Measurements from ENCODE around the gene SEMA5A.

The SEMA5A gene

GRCh38 chr5:9394221-9394620 lies 151.7 kb downstream of the SEMA5A start:
- no peak for DNase-seq

GRCh38 chr5:9392625-9393024 lies 153.2 kb downstream of the SEMA5A start:
- DNase-seq, result no peak

- DNase-seq, result no peak
Measured at GRCh38 chr5:9391080-9391479, 154.8 kb downstream of the SEMA5A start.

GRCh38 chr5:9390113-9390512 lies 155.8 kb downstream of the SEMA5A start:
- no peak for DNase-seq

GRCh38 chr5:9388941-9389674 lies 156.8 kb downstream of the SEMA5A start:
- DNase-seq, result no peak

- DNase-seq, result no peak
Measured at GRCh38 chr5:9387879-9388278, 158.0 kb downstream of the SEMA5A start.

GRCh38 chr5:9386945-9387344 lies 158.9 kb downstream of the SEMA5A start:
- DNase-seq, result no peak

- DNase-seq, result no peak
Measured at GRCh38 chr5:9382522-9382921, 163.4 kb downstream of the SEMA5A start.

- no peak for DNase-seq
Measured at GRCh38 chr5:9381464-9381863, 164.4 kb downstream of the SEMA5A start.

- DNase-seq, result no peak
Measured at GRCh38 chr5:9380109-9380508, 165.8 kb downstream of the SEMA5A start.

GRCh38 chr5:9376363-9377117 lies 169.3 kb downstream of the SEMA5A start:
- DNase-seq, result no peak

- no peak for DNase-seq
Measured at GRCh38 chr5:9375756-9376155, 170.1 kb downstream of the SEMA5A start.

- DNase-seq, result no peak
Measured at GRCh38 chr5:9374025-9374424, 171.8 kb downstream of the SEMA5A start.

- no peak for DNase-seq
Measured at GRCh38 chr5:9373571-9373970, 172.3 kb downstream of the SEMA5A start.

- DNase-seq, result no peak
Measured at GRCh38 chr5:9370256-9370655, 175.6 kb downstream of the SEMA5A start.

GRCh38 chr5:9365512-9365911 lies 180.4 kb downstream of the SEMA5A start:
- DNase-seq, result no peak

GRCh38 chr5:9363449-9363848 lies 182.4 kb downstream of the SEMA5A start:
- no peak for DNase-seq

- DNase-seq, result no peak
Measured at GRCh38 chr5:9363026-9363425, 182.8 kb downstream of the SEMA5A start.

GRCh38 chr5:9362600-9362999 lies 183.3 kb downstream of the SEMA5A start:
- no peak for DNase-seq

- peak; percentile 81 for DNase-seq
Measured at GRCh38 chr5:9361835-9362234, 184.0 kb downstream of the SEMA5A start.

- DNase-seq, result peak; percentile 85
Measured at GRCh38 chr5:9358961-9359685, 186.8 kb downstream of the SEMA5A start.

GRCh38 chr5:9356351-9356825 lies 189.5 kb downstream of the SEMA5A start:
- DNase-seq, result no peak

GRCh38 chr5:9354336-9355081 lies 191.4 kb downstream of the SEMA5A start:
- DNase-seq, result no peak
